GM19025 (cell line): ENCODE measurements around the gene PLEKHO1.
"Not testable (repeated sequence)": the region's sequence is repeated elsewhere in the genome, so short reads cannot be mapped to it uniquely, and the experiment has no call there.

Source experiments
- ATAC-seq: cut with Tn5 transposase; IDR thresholded peaks from one replicate; pipeline ENCODE4 v1.9.1; 2021; ENCODE audit warnings: mild to moderate bottlenecking, low read depth, moderate library complexity; ENCODE audit not compliant: unreplicated experiment

Gene PLEKHO1, protein sequence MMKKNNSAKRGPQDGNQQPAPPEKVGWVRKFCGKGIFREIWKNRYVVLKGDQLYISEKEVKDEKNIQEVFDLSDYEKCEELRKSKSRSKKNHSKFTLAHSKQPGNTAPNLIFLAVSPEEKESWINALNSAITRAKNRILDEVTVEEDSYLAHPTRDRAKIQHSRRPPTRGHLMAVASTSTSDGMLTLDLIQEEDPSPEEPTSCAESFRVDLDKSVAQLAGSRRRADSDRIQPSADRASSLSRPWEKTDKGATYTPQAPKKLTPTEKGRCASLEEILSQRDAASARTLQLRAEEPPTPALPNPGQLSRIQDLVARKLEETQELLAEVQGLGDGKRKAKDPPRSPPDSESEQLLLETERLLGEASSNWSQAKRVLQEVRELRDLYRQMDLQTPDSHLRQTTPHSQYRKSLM

DNA sequence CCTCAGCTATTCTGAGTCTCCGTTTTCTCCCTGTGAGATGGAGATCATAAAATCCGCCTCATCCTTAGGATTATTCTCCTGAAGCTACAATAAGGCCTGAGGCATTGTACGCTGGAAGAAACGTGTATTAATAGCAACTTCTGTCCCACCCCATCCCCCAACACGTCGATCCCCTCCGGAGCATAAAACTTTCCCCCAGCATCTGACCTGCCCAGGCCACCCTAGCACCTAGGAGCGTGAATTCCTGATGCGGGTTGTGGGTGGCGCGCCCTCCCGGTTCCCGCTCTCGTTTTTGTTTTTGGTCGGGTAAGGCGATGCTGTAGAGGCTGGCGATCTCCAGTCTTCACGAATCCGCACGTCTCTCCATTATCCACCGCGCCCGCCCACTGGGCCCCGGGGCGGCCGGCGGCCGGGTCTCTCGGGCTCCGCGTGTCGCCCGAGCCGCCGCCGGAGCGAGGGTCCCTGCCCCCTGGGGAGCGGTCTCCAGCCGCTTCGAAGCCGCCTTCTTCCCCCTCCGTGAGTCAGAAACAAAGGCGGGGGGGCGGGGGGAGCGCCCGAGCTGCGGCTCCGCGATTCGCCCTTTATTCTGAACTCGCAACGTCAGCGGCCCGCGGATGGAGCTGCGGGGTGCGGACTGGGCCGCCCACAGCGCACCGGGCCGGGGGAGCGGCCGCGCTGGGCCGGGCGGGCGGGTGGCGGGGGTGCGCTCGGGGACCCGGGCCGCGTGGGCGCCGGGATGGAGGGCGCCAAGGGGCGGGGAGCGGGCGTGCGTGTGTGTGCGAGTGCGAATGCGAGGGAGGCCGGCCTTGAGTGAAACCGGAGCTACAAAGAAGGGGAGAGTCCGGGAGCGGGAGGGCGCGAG lies at the start of gene PLEKHO1:
Gene PLEKHO1, plus strand, starts transcription at position 646 of the 862 bp plus-strand sequence. CDS start 342 bp downstream, outside the sequence.
- ATAC-seq, result peak; percentile 54

DNA sequence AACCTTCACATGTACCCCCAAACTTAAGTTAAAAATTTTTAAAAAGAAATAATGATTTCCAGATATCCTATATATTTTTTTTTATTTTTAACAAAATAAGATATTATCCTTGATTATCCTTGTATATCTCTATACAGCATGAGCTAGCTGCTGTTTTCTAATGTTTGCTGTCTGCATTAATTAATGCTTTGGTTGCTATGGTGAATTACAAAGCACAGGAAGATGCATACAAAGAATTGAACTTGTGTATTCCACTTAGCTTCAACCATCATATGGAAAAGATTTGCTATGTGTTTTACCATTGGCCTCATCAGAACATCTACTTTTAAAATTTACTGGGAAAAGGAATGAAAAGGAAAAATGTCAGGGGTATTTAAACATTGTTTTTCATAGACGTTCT lies 46.7 kb upstream of the PLEKHO1 start:
- no peak for ATAC-seq

DNA sequence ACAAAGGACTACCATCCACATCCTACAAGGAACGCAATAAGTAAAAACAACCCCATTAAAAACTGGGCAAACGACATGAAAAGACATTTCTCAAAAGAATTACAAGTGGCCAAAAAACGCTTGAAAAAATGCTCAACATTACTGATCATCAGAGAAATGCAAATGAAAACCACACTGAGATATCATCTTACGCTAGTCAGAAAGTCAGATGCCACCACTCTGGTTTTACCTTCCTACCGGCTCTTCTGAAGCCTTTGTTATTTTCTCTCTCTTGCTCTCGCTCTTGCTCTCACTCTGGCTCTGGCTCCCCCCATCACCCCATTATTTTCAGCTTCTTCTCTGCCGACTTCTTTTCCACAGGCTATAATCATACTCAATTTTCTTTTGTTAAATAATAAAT lies 43.4 kb upstream of the PLEKHO1 start:
- ATAC-seq, result no peak

DNA sequence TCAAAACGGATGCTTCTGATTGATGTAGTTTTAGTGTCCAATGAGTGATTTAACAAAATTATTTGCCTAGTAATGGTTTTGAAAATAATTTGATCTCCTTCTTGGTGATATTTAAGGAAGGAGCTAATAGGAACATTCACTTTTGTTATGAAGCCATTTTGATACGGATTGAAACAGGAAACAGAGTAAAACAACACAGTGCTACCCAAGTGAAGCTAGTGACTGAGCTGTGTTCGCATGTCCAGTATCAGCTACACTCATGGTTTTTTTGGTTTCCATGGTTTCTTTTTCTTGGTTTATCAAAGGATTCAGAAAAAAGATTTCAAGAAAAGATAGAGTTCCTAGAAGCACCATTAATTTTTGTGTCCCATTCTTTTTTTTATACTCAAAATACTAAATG lies 40.1 kb upstream of the PLEKHO1 start:
- ATAC-seq, result no peak

DNA sequence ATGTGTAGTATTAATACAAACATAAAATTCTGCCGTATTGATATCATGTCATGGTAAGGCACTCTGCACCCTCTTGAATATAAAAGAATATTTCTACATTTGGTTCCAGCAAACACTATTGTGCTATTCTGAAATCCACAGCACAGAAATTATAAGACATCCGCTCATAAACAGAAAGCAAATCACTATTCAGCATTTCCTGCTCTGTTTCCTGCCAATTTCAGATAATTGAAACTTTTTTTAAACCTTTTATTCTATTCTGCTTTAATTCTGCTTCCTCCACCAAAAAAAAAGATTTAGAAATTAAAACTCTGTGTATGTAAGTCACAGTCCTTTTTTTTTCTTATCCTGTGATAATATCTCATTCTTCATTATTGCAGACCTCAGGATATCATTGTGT lies 39.6 kb upstream of the PLEKHO1 start:
- ATAC-seq, result no peak

DNA sequence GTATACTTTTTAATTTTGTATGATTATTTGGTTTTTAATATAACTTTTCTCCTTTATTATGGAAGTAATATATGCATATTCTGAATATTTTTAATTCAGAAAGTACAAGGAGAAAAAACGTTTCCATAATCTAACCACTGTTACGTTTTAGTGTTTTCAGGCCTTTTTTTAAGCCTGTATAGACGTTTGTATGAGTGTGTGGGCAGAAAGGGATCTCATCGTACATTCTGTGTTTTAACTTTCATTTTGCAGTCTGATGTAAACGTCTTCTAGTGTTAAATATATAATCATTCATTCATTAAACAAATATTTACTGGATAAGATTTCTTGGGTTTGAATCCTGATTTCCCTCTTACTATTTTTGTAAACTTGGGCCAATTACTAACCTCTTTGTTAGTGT lies 38.0 kb upstream of the PLEKHO1 start:
- no peak for ATAC-seq

DNA sequence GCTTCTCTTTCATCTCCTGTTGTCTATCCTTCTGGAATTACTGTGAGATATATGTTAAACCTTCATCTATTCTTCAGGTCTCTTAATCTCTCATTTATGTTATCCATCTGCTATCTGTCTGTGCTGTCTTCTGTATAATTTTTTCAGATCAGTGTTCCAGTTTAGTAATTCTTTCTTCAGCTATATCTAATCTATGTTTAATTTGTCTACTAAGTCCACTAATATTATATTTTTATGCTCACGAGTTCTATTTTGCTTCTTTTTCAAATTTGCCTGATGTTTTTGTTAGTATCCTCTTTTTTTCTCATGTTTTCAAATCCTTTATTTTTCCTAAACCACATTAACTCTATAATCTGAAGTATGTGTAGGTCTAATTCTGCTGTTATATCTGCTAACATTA lies 34.6 kb upstream of the PLEKHO1 start:
- ATAC-seq, result no peak

DNA sequence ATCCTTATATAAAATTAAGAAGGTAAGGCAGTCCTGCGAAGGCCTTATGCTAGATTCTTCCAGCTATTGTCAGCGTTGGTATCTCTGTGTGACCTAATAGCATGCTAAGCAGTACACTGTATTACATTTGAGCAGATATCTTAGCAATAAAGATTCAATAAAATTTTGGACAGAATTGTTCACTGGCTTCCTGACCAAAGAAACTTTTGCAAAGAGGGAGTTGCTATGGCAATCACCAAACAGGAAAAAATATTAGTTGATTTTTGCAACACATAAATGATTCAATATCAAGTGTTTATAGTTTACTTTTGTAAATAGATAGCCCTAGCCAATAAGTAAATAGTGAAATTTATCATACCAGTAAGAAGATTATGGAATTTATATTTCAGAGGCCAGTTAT lies 31.0 kb upstream of the PLEKHO1 start:
- no peak for ATAC-seq

DNA sequence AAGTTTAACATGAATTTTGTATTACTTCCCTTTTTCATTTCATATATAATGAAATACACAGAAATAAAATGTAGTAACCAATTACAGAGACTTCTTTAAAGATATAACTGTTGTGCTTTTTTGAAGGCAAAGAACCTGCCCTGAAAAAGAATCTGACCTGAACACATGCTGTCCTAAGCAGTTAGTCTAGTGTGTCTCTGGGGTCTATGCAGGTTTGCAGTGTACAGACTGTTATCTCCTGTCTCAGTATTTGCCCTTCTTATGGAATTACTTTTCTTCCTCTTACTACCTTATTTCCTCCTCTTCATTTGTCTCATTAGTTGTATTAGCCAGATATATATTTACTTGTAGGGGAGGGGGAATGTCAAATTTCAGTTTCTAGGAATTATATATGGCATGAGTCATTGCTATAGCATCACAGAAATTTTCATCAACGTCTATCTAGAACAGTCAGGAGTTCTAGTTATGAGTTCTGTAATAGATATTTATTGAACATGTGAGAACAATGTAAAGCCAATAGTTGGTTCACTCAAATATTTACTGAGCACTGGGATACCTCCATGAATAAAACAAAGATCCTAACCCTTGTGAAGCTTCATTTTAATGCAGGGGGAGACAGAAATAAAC lies 28.4 kb upstream of the PLEKHO1 start:
- ATAC-seq, result no peak

DNA sequence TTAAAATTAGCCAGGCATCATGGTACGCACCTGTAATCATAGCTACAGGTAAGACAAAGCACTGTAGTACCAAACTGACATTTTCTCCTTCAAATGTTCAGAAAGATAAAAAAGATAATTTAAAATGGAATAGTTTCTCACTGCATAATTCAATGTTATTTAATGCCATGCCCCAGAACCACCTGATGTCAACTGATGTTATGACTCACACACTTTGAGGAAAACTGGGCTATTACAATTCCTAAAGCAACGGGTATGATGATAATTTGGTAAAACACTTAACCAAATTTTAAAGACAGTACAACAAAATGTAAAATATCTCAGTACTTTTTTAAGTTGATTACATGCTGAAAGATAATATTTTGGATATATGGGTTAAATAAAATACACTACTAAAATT lies 22.9 kb upstream of the PLEKHO1 start:
- ATAC-seq, result no peak

DNA sequence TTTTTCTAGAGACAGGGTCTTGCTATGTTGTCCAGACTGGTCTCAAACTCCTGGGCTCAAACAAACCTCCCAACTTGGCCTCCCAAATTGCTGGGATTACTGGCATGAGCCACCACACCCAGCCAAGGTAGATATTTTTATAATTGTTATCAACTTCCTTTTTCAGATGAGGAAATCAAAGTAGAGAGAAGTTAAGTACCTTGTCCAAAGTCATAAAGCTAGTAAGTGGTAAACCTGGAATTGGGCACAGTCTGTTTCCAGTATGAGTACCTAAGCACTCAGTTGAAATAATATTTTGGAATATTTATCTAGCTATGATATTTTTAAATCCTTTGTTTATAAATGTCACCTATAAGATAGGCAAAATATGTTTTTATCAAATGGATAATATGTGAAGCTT lies 22.3 kb upstream of the PLEKHO1 start:
- no peak for ATAC-seq

DNA sequence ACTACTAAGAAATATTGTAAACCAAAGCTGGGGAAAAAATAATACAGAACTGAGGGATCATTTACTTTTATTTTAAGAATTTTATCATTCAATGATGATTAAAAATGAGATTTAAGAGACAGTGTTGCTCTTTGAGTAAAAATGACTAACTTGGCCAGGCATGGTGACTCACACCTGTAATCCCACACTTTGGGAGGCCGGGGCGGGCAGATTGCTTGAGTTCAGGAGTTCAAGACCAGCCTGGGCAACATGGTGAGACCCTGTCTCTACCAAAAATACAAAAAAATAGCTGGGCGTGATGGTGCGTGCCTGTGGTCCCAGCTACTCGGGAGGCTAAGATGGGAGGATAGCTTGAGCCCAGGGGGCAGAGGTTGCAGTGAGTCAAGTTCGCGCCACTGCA lies 21.8 kb upstream of the PLEKHO1 start:
- ATAC-seq, result no peak

DNA sequence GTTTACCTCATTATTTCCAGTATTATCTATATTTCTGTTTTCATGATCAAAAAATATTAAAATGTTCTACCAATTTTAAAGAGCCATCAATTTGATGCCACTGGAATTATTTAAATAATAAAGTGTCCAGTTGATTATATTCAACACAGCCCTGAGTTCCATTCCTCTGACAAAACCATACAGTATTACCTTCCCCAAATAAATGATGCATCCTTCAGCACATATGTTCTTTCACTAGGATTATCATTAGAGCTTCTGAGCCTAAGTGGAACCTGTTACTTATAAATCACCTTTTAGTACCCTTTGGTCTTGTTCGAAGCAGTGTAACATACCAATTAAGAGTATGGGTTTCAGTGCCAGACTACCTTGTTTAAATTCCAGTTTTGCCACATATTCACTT lies 17.3 kb upstream of the PLEKHO1 start:
- no peak for ATAC-seq

DNA sequence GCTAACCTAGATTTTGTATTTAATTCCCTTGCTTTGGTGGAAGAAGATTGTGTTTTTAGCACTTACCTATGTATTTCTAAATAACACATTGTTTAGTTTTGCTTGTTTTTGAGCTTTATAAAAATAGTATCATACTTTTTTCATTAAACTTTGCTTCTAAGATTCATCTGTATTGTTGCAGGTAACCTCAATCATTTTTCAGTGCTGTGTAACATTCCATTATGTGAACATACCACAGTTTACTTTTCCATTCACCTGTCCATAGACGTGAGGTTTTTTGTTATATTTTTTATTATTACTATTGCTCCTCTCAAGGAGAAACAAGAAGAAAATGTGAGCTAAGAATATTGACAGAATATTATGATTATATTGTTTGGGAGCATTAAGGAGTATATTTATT lies 15.2 kb upstream of the PLEKHO1 start:
- ATAC-seq, result no peak

DNA sequence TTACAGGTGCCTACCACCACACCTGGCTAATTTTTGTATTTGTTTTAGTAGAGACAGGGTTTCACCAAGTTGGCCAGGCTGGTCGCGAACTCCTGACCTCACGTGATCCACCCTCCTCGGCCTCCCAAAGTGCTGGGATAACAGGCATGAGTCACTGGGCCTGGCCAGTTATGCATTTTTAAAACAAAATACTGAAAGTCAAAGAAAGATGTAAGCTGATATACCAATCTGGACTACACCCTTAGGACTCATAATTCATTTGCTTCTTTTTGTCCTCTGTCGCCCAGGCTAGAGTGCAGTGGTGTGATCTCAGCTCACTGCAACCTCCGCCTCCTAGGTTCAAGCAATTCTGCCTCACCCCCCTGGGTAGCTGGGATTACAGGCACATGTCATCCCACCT lies 14.3 kb upstream of the PLEKHO1 start:
- not testable (repeated sequence) for ATAC-seq

DNA sequence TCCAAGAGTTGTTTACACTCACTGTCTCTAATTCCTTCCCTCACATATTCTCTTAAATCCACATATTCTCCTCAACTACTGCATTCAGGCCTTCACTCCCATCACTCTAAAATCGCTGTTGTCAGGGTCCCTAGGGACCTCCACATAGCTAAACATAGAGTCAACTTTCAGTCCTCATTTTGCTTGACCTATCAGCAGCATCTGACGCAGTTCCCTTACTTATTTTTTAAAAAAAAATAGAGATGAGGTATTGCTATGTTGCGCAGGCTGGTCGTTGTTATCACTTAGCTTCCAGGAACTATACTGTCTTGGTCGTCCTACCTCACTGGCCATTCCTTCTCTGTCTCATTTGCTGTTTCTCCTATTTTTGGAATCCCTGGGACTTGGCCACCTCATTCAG lies 11.7 kb upstream of the PLEKHO1 start:
- no peak for ATAC-seq

DNA sequence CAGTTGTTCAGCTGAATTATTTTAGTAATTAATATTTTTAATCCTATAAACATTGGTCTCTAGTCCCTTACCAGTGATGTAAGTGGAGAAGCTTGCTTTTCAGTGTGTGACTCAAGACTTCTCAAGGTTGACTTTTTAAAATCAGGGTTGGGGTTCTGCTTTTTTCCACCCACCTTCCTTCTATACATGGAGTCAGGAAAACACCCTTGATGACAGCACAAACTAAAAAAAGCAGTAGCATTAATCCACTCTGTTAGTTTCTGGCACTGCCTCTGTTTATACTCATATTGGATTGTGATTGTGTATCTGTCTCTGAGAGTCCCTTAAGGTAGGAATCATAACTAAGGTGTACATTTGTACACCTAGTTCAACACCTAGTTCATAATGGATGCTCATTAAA lies 8.3 kb upstream of the PLEKHO1 start:
- ATAC-seq, result no peak

DNA sequence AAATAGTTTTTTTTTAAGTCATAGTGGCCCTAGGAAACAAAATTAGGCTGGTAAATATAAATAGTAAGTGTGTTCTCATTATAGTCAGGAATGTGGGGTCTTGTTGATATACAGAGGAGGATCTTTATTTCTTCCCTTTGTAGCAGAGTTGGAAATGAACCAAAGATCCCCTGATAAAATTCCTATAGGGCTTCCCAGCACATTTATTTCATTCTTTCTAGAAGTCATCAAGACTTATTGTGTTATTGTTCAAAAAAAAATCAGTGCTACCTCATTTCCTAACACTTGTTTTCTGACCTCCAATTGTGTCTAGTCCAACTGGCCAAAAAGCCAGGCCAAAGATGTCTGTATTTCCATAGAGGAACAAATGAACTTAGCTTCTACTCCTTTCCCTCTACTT lies 7.6 kb upstream of the PLEKHO1 start:
- no peak for ATAC-seq

DNA sequence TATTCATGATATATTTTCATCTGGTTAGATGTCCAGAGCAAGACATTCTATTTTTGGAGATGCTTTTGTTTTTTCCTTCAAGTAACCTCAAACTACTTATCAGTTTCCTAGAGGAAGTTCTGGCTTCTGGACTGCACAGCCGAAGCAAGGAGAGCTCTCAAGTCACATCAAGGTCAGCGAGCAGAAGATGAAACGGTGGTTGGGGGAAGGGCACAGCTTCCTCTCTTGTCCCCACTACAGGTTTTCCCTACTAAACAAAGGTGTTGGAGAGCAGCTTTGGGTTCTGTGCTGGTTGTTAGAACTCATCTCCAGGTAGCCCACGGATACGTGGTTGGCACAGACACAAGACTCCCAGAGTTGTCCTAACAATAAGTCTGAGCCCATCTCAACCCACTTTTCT lies 5.1 kb upstream of the PLEKHO1 start:
- ATAC-seq, result no peak

DNA sequence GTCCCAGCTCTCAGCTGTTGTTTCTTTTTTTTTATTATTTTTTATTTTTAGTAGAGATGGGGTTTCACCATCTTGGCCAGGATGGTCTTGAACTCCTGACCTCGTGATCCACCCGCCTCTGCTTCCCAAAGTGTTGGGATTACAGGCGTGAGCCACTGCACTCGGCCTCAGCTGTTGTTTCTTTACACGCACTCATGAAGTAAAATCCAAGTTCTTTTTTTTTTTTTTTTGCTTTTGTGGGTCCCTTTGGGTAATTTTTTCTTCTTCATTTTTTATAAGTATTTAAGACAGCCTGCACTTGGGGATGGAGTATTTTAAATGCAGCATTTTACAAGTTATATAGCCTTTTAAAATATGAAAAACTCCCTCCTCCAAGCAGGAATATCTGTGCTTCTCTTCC lies 3.7 kb upstream of the PLEKHO1 start:
- not testable (repeated sequence) for ATAC-seq

DNA sequence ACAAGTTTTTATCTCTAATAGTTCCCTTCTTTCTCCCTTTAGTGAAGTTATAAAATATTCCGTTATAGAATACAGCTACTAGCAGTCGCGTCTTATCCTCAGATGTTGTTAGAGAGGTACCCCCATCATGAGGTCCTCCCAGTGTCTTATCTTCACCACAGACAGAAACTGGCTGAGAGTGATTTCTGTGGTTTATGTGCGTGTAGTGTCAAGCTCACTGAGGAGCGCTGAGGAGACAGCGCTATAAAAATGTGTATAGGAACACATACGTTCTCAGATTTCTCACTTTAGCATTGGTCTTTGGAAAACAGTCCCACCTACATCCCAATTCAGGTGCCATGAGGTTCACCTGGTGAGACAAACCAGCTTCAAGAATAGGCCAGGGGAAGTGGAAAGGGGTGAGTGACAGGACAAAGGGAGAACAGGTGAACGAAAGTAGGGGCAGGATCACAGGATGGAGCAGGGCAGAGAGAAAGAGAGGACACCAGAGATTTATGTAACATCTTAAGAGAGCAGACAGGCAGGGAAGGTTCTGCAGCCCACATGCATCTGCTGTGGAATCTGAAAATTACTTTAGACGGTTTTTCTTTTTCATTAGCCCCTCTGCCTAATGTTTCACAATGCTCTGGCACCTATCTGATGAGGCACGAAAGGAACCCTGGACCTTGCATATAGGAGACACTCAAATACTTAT lies 2.7 kb upstream of the PLEKHO1 start:
- ATAC-seq, result no peak
